Measurements from ENCODE around the gene GNLY.
"Not testable (repeated sequence)": the region's sequence is repeated elsewhere in the genome, so short reads cannot be mapped to it uniquely, and the experiment has no call there.

The GNLY gene

DNA sequence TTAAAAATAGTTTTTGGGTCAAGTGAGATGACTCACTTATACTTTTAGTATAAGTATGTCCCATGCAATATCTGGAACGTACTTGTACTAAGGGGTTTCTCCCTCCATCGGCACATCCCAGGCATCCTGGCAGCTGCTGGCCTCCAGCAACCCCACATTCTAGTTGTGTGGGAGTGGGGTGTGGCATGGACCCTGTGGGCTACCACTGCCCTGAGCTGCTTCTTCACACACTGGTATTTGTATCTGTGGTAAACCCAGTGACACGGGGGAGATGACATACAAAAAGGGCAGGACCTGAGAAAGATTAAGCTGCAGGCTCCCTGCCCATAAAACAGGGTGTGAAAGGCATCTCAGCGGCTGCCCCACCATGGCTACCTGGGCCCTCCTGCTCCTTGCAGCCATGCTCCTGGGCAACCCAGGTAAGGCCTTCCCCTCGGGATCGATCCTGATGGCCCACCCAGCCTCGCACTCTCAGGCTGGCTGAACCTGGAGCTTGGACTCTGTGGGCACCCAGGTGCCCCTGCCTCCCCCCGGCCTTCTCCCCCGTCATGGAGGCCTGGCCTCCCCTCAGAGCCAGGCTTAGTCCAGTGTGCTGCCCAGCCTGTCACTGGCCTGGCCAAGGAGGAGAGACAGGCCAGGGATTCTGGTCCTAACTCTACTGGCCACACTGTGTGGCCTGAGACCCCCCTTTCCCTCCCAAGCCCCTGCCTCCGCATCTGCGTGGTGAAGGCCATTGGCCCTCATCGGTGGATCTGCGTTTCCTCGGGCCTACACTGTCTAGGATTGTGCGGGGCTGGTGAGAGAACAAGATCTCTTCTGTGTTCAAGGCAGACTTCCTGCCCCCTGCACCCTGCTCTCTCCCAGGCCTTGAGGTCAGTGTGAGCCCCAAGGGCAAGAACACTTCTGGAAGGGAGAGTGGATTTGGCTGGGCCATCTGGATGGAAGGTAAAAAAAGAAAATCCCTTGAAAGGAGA lies at the start of gene GNLY:
GNLY (plus strand) TSS at position 307 of the 974 bp plus-strand sequence; CDS start at position 368, 61 bp downstream.
- no peak for DNase-seq

DNA sequence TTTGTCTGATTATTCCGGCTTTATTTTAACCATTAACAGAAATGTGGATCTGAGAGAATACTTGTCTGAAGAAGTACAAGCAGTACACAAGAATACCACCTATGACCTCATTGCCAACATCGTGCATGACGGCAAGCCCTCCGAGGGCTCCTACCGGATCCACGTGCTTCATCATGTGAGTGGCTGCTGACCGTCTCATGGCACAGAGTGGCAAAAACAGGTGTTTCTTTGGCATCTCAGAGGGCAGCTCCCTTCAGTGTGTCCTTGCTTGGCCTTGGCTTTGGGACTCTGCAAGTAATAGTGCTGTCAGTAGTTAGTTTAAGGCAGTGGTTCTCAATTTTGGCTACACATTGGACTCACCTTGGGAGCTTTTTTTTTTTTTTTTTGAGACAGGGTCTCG lies 49.2 kb upstream of the GNLY start:
- DNase-seq, result no peak

DNA sequence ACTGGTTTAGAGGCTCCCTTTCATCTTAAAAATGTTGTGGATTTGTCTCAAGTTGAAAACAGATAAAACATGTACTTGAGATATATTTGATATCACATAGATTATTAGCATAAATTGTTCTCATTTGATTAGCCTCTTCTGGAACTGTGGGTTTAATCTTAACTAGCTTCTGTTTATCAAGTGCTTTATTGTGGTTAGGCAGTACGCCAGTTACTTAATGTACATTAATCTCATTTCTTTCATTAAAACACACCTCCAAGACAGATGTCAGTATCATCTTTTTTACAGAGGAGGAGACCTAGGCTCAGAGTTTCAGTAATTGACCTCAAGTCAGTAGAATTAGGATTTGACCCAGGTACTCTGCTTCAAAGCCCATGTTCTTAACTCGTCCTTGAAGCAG lies 48.0 kb upstream of the GNLY start:
- no peak for DNase-seq

DNA sequence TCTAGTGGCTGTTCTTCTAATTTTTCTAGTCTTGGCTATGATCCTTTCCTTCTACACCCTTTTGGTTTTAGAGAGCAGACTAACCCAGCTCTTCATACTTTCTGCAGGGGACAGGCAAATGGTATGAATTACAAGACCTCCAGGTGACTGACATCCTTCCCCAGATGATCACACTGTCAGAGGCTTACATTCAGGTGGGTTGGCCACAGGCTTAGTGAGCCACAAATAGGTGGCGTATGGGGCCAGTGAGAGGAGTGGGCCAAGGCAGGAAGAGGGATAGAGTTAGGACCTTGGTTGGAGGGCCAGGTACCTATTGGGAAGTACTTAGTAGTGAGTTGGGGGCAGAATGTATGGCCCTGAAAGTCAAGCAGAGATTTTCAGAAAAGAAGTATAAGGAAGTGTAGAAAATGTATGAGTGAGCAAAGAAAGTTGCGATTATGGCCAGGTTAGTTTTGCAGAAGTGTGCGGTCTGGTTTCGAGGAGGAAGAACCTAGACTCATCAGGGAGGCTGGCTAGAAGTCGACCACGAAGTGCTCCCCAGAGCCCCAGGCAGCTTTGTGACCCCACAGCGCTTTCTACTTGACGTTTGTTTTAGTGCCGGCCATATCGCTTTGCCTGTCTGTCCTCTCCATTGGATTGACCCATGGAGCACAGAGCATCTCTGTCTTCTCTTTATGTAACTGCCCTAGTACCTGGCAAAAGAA lies 46.2 kb upstream of the GNLY start:
- DNase-seq, result no peak

DNA sequence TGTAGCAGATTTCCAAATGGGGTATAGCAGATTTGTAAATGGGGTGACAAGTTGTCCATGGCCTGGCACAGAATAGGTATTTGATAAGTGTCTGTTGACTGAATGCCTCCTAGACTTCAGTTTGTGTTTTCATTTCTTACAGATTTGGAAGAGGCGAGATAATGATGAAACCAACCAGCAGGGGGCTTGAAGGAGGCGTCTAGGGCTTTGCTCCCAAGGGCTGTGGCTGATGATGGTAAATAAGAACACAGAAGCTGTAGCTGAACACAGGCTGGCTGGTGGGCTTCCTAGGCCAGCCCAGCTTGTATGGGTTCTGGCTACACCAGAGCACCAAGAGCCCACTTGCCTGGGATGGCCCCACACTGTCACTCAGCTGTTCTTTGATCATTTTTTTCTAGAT lies 45.5 kb upstream of the GNLY start:
- no peak for DNase-seq

DNA sequence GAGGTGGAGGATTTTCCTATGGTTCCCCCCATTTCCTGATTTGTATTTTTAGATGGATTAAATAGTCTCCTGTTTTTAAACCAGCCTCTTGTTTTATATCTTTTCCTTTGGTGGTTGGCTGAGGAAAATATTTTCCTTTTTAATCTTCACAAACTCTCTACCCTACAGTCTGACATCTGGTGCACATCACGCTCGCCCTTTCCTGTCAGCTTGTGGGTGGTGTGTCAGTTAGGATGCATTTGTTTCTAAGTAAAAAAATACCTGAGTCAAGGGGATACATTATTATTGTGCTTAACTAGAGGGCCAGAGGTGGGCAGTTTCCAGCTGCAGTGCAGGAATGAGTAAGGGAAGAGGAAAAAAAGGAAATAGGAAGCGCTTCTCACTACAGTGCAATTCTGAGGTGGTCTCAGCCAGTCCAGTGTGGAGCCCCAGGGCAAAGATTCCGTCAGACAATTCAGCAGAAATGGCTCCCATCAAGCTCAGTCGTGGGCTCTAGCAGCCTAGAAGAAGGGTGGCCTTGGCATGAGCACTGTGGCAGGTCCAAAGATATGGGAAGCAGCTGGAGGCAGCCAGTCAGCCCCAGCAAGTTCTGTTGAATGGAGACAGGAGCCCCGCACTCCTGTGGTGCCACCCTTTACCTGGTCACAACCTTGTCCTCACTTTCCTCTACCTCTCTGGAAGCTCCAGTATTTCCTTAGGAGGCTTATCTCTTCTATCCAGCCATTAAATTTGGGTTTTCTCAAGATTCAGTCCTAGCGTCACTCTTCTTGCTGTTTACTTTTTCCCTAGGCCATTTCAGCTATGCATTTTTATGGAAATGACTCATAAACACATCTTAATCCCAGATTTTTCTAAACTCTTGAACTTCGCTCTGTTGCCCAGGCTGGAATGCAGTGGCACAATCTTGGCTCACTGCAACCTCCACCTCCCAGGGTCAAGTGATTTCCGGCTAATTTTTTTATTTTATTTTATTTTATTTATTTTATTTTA lies 44.7 kb upstream of the GNLY start:
- DNase-seq, result no peak

DNA sequence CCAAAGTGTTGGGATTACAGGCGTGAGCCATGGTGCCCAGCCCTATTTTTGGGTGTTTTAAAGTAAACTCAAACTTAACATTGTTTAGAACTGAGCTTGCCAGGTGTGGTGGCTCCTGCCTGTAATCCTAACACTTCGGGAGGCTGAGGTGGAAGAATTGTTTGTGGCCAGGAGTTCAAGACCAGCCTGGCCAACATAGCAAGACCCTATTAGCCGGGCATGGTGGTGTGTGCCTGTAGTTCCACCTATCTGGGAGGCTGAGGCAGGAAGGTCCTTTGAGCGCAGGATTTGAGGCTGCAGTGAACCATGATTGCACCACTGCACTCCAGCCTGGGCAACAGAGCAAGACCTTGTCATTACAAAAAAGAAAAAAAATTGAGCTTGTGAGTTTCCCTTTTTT lies 43.7 kb upstream of the GNLY start:
- no peak for DNase-seq

DNA sequence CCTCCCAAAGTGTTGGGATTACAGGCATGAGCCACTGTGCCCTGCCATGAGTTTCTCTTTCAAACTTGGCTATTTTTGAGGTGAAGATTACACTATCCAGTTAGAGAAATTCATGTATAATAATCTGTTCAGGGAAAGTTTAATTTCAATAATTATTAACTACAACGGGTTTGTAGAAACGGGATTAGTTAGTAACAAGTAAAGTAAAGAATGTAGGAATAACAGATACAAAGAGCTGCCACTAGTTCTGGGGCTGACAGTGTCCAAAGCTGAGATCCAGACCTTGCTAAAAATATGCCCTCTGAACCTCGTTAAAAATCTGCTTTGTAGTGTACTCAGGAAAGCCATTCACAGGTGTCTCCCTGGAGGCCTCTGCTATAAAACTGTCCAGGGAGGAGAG lies 43.1 kb upstream of the GNLY start:
- no peak for DNase-seq

DNA sequence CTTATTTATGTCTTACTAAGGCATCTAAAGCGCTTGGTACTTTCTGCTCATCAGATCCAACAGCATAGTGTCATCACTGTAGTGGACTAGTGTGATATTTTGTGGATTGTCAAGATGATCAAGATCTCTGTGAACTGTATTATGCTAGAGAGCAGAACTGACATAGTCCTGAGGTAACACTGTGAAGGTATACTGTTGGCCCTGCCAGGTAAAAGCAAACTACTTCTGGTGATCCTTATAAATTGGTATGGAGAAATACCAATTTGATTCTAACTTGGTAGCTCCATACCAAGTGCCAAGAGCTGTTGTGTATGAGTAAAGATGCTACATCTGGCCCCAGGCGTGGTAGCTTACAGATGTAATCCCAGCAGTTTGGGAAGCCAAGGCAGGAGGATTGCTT lies 42.1 kb upstream of the GNLY start:
- no peak for DNase-seq

DNA sequence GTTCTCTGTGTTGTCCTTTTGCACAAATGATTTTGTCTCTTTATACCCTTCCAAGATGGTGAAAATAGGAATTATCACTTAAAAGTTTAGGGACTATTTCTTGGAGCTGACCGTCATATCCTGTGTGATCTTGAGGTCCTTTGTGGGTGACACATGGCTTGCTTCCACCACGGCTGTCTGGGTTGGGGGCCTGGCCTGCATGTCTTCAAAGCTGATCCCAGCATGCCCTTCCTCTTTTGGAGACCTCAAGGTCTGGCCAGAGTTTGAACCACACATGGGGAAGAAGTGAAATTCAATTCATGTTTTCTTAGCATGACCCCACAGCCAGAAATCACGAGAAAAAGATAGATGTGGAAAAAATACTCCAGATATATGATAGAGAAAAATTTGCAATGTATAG lies 40.2 kb upstream of the GNLY start:
- no peak for DNase-seq

DNA sequence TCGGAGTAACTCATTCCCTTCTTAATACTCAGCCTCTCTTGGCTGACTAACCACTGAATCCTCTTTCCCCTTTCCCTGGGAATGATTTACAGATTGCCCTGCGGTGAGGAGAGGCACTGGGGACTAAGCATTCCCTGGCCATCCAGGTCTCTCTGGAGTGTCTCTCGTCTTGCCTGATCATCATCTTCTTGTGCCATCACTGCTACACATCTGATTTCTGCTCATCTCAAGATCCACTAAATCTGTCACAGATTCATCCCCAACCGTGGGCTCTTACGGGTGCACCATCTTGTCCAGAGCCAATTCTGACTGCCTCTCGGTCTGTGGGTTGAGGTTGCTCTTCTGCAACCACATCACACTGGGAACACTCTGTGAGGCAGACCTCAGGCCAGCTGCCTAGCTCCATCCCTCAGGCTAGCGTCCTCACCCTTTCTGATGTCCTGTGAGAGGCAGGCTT lies 38.2 kb upstream of the GNLY start:
- no peak for DNase-seq

DNA sequence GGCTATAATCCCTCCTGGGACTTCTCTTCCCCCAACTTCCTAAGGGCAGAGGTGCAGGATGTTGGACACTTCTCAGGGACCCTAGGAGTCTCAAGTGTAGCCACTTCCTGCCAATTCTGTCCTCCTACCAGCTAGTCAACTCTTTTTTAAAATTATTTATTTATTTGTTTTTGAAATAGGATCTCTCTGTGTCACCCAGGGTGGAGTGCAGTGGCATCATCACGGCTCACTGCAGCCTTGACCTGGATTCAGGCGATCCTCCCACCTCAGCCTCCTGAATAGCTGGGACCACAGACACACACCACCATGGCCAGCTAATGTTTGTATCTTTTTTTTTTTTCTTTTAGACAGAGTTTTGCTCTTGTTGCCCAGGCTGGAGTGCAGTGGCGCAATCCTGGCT lies 37.7 kb upstream of the GNLY start:
- DNase-seq, result no peak

DNA sequence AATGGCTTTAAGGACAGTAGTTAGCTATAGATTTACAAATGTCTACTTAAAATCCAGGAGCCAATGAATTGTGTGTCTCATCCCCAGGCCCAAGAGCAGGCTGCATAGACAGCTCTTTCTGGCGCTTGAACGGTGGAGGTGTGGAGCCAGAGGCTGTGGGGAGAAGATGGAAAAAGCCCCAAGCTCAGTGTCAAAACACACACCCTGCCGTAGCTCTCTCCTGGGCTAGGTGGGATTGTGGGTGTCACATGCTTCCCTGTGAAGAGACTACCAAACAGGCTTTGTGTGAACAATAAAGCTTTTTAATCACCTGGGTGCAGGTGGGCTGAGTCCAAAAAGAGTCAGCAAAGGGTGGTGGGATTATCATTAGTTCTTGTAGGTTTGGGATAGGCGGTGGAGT lies 36.8 kb upstream of the GNLY start:
- DNase-seq, result not testable (repeated sequence)

DNA sequence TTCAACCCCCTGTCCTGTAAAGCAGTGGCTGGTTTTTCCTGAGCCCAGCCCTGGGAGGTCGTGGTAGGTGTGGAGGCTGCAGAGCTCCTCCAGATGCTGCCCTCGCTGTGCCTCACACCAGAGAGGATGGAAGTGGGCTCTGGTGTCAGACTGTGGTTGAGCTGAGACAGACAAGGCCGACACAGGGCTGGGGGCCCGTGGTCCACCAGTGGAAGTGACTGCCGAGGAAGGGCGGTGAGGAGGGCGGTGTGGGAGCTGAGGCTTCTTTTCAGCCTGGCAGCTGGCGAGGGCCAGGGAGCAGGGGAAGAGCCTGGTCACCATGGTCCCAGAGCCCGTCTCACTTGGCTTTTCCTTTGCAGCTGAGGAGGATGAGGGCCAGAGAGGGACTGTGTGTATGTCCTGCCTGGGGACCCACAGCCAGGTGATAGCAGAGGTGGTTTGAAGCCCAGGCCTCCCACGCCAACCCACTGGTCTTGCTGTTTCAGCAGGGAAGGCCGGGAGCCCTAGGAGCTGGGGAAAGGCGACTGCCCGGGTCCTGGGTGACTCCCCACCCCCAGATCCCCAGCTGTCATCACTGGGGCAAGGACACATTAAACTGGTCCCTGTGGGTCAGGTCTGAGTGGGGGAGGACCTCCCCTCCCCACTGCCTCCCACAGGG lies 34.7 kb upstream of the GNLY start:
- no peak for DNase-seq

DNA sequence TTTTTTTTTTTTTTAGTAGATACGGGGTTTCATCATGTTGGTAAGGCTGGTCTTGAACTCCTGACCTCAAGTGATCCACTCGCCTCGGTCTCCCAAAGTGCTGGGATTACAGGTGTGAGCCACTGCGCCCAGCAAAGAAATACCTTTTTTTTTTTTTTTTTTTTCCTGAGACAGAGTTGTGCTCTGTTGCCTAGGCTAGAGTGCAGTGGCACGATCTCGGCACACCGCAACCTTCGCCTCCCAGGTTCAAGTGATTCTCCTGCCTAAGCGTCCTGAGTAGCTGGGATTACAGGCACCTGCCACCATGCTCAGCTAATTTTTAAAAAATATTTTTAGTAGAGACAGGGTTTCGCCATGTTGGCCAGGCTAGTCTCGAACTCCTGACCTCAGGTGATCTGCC lies 33.9 kb upstream of the GNLY start:
- DNase-seq, result not testable (repeated sequence)

DNA sequence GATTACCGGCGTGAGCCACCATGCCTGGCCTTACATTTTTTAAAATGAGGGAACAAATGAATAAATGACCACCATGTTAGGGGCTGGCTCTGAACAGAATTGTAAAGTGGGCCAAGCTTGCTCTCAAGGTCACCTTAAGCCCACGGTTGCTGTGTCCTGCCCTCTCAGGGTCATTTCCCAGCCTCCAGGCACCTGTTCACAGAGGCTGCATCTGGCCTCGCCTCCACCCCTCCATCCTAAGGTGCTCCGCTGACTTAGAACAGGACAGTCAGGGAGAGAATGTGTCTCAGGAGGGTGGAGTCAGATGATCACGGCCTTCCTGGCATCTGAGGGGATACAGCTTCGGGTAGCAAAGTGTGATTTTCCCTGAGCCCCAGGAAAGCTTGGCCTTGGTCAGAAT lies 33.4 kb upstream of the GNLY start:
- no peak for DNase-seq

DNA sequence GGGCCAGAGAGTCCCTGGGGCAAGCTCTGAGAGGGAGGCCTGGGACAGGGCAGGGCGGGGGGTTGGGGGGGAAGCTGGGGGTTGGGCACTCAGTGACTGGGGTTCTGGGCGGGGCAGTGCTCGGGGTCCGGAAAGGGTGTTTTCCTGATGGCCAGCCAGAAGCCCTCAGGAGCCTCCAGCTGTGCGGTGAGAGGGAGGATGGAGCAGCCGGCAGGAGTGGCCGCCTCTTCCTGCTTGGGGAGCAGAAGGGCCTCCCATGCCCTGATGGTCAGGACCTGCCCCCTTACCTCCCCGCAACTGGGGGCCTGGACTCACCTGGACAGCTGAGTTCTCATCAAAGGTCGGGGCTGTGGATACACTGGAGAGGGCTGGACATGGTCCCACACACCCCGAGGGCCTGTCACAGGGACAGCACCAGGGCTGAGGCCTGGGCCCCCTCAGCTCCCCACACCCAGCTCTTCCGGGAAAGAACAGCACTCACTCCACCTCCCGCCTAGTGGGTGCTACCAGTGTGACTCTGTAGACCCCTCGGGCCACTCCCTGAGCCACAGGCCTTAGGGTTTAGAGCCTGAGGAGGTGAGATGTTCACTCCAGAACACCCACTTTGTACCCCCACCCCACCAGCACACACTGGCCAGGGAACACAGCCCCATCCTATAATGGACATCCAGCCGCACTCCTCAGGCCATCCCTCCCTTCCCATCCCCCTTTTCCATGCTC lies 32.9 kb upstream of the GNLY start:
- DNase-seq, result no peak

DNA sequence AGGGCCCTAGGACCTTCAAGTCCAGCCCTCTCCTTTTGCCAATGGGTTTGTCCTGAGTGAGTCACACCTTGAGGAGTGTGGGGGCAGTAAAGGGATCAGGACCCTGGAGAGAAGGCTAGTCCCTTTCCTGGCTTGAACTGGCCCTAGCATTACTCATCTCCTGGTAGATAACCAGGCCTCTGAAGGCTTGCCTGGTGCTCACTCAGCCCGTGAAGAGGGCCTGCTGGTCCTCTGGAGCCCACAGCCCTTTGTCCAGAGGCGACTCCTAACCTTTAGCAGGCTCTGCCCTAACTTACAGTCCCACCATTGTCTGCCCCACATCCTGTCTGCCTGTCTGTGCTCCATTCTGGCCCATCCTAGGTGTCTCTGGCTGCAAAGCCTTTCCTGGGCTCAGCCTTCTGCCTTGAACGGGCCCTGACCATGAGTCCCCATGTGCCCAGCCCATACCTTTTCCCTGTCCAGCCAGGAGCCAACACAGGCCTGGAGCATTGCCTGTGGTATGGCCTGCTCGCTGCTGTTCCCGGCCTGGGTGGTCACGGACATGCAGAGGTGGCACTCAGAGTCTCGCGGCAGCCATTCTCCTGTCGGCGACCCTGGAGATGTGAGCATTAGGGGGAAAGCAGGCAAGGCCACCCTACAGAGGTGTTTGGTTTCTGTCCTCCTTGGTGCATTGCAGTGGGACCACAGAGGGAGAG lies 31.1 kb upstream of the GNLY start:
- no peak for DNase-seq

DNA sequence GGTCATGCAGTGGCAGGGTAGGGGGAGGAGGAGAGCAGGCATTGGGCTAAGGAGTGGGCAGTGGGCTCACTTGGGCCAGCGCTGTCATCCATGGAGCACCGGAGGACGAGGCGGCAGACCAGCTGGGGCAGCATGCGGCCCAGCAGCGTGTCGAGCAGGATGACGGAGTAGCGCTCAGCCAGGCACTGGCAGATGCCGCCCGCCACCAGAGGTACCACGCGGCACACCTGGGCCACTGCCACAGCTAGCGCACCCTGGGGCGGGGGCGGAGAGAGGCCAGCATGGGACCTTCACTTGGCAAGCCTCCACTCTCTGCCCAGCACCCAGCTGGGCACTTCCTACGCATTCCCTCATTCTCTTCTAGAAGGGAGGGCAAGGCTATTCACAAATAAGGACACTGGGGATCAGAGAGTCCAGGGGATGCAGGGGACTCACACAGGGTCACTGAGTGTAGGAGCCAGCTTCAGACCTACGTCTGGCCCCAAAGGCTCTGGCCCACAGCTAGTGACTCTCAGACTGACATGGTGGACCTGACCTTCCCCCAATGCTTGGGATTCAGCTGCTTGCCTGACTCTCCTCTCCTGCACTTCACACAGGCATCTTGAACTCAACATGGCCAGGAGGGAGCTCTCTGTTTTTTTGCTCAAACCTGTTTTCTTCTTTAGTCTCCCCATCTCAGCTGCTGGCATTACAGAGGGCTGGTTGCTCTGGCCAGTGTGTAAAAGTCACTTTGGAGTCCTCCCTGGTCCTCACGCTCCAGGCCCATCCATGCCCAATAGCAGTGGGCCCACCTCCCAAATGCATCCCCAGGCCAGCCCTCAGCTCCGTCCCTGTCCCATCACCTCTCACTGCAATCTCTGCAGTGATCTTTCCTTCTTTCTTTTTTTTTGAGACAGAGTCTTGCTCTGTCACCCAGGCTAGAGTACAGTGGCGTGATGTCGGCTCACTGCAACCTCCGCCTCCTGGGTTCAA lies 30.3 kb upstream of the GNLY start:
- DNase-seq, result no peak
